ENCODE data around the gene INO80B.

DNA sequence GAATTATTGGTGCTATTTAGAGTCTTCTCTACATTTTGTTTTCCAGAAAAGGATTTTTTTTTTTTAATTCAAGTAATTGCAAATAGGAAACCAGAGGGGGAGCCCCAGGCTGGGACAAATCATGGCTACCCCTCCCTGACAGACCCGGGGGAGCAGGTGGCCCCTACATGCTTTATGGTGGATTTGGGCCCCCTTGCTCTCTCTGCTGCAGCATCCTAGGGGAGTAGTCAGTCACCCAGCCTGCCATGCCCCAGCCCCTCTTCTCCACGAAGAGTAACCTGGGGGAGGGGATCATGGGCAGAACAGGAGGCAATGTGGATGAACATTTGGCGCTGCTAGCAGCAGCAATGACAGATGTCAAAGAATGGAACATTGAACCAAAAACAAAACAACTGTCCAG, 38.1 kb upstream of the INO80B start:
- no peak for TF ChIP-seq POLR2A (IDR thresholded peaks at IDR 0.05)
- no peak for TF ChIP-seq POLR2AphosphoS5 (IDR thresholded peaks at IDR 0.05)
- TF ChIP-seq, protein P1, sequence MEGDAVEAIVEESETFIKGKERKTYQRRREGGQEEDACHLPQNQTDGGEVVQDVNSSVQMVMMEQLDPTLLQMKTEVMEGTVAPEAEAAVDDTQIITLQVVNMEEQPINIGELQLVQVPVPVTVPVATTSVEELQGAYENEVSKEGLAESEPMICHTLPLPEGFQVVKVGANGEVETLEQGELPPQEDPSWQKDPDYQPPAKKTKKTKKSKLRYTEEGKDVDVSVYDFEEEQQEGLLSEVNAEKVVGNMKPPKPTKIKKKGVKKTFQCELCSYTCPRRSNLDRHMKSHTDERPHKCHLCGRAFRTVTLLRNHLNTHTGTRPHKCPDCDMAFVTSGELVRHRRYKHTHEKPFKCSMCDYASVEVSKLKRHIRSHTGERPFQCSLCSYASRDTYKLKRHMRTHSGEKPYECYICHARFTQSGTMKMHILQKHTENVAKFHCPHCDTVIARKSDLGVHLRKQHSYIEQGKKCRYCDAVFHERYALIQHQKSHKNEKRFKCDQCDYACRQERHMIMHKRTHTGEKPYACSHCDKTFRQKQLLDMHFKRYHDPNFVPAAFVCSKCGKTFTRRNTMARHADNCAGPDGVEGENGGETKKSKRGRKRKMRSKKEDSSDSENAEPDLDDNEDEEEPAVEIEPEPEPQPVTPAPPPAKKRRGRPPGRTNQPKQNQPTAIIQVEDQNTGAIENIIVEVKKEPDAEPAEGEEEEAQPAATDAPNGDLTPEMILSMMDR (IDR thresholded peaks at IDR 0.05): no peak
